H9 (cell line): ENCODE results near the gene CCM2. TPM values are rescaled to one million over a fixed set of nuclear protein-coding genes. Genes with fewer than 3 reads are reported as not detected.

ENCODE experiments used
- DNase-seq: peaks from one replicate; pipeline ENCODE4 v3.0.0-alpha.2; 2017
- H2AFZ ChIP-seq: one replicate; pipeline ENCODE4 v1.6.1; 2013; ENCODE audit warnings: mild to moderate bottlenecking, low read length, control low read depth, moderate library complexity
- H2AK5ac ChIP-seq: 2 replicates; pipeline ENCODE4 v1.6.1; 2013; ENCODE audit warnings: low read length, control low read depth, mixed read lengths; ENCODE audit not compliant: insufficient read length
- H2BK120ac ChIP-seq: one replicate; pipeline ENCODE4 v1.6.1; 2013; ENCODE audit warnings: low read depth, mild to moderate bottlenecking, low read length, control low read depth, inconsistent platforms; ENCODE audit not compliant: poor library complexity, severe bottlenecking
- H2BK12ac ChIP-seq: 2 replicates; pipeline ENCODE4 v1.6.1; 2013; ENCODE audit warnings: low read length, control low read depth, mixed read lengths, low read depth; ENCODE audit not compliant: insufficient read length
- H2BK15ac ChIP-seq: 2 replicates; pipeline ENCODE4 v1.6.1; 2013; ENCODE audit warnings: low read depth, low read length, control low read depth
- H2BK20ac ChIP-seq: one replicate; pipeline ENCODE4 v1.6.1; 2013; ENCODE audit warnings: low read depth, mild to moderate bottlenecking, low read length, control low read depth, inconsistent platforms; ENCODE audit not compliant: poor library complexity, severe bottlenecking
- H2BK5ac ChIP-seq: 2 replicates; pipeline ENCODE4 v1.6.1; 2013; ENCODE audit warnings: low read length, control low read depth, mixed read lengths; ENCODE audit not compliant: insufficient read length
- H3K14ac ChIP-seq: 2 replicates; pipeline ENCODE4 v1.6.1; 2013; ENCODE audit warnings: low read length, control low read depth; ENCODE audit not compliant: insufficient read depth
- H3K18ac ChIP-seq: 2 replicates; pipeline ENCODE4 v1.6.1; 2013; ENCODE audit warnings: low read depth, mild to moderate bottlenecking, mixed read lengths, low read length, control low read depth; ENCODE audit not compliant: insufficient read length
- H3K23ac ChIP-seq: 2 replicates; pipeline ENCODE4 v1.6.1; 2013; ENCODE audit warnings: low read length, control low read depth, mixed read lengths, low read depth; ENCODE audit not compliant: insufficient read length
- H3K23me2 ChIP-seq: 2 replicates; pipeline ENCODE4 v1.6.1; 2013; ENCODE audit warnings: low read depth, mild to moderate bottlenecking, mixed read lengths, low read length, control low read depth; ENCODE audit not compliant: insufficient read length, poor library complexity, severe bottlenecking
- H3K27ac ChIP-seq: 2 replicates; pipeline ENCODE4 v1.5.1; 2013; ENCODE audit warnings: low read length, control low read depth, mixed read lengths, low read depth; ENCODE audit not compliant: insufficient read length
- H3K27me3 ChIP-seq: 2 replicates; pipeline ENCODE4 v1.6.1; 2013; ENCODE audit warnings: low read length, control low read depth, inconsistent platforms; ENCODE audit not compliant: insufficient read depth
- H3K4ac ChIP-seq: 2 replicates; pipeline ENCODE4 v1.6.1; 2013; ENCODE audit warnings: low read depth, mild to moderate bottlenecking, control low read depth, inconsistent platforms, low read length, moderate library complexity
- H3K4me1 ChIP-seq: 2 replicates; pipeline ENCODE4 v1.6.1; 2013; ENCODE audit warnings: low read length, control low read depth, inconsistent platforms; ENCODE audit not compliant: insufficient read depth
- H3K4me2 ChIP-seq: 2 replicates; pipeline ENCODE4 v1.6.1; 2013; ENCODE audit warnings: low read length, control low read depth, mixed read lengths; ENCODE audit not compliant: insufficient read length, insufficient read depth
- H3K56ac ChIP-seq: 2 replicates; pipeline ENCODE4 v1.6.1; 2013; ENCODE audit warnings: low read depth, mild to moderate bottlenecking, mixed read lengths, low read length, control low read depth; ENCODE audit not compliant: insufficient read length
- H3K79me1 ChIP-seq: 2 replicates; pipeline ENCODE4 v1.6.1; 2013; ENCODE audit warnings: low read depth, mild to moderate bottlenecking, moderate library complexity, low read length, control low read depth, inconsistent platforms; ENCODE audit not compliant: insufficient read depth, poor library complexity, severe bottlenecking
- H3K79me2 ChIP-seq: 2 replicates; pipeline ENCODE4 v1.6.1; 2013; ENCODE audit warnings: low read length, control low read depth, inconsistent platforms; ENCODE audit not compliant: insufficient read depth
- H3K9ac ChIP-seq: 2 replicates; pipeline ENCODE4 v1.6.1; 2013; ENCODE audit warnings: low read length, control low read depth, mixed read lengths; ENCODE audit not compliant: insufficient read length; ENCODE audit errors: extremely low read depth
- H3K9me3 ChIP-seq: one replicate; pipeline ENCODE4 v1.6.1; 2013; ENCODE audit warnings: low read depth, low read length, inconsistent platforms; ENCODE audit not compliant: control insufficient read depth
- H3T11ph ChIP-seq: one replicate; pipeline ENCODE4 v1.6.1; 2013; ENCODE audit warnings: mild to moderate bottlenecking, low read length, control low read depth, inconsistent platforms
- H4K20me1 ChIP-seq: one replicate; pipeline ENCODE4 v1.6.1; 2013; ENCODE audit not compliant: control insufficient read depth, insufficient read length, insufficient read depth
- H4K5ac ChIP-seq: 2 replicates; pipeline ENCODE4 v1.6.1; 2013; ENCODE audit warnings: low read depth, mild to moderate bottlenecking, mixed read lengths, low read length, control low read depth; ENCODE audit not compliant: insufficient read length
- H4K8ac ChIP-seq: replicated peaks from 2 replicates; pipeline ENCODE4 v1.6.1; 2013; ENCODE audit warnings: low read length, control low read depth, mixed read lengths, low read depth; ENCODE audit not compliant: insufficient read length
- H4K91ac ChIP-seq: 2 replicates; pipeline ENCODE4 v1.6.1; 2013; ENCODE audit warnings: low read depth, mild to moderate bottlenecking, moderate library complexity, mixed read lengths, low read length, control low read depth; ENCODE audit not compliant: insufficient read length
- H3K27ac Mint-ChIP-seq, 3 experiments: 2 replicates in 2 of 3; 3 replicates in 1 of 3; pipeline ENCODE4 v1.8.0; 2020 to 2021; ENCODE audit warnings: mixed read lengths in 3 of 3, mild to moderate bottlenecking in 1 of 3, moderate library complexity in 1 of 3
- H3K27me3 Mint-ChIP-seq: 2 replicates; pipeline ENCODE4 v1.8.0; 2021; ENCODE audit warnings: low read depth, mild to moderate bottlenecking, moderate library complexity, mixed read lengths
- H3K36me3 Mint-ChIP-seq, 3 experiments: 2 replicates in 2 of 3; 3 replicates in 1 of 3; pipeline ENCODE4 v1.8.0; 2020 to 2021; ENCODE audit warnings: low read depth in 3 of 3, mixed read lengths in 3 of 3; ENCODE audit not compliant: insufficient read depth in 1 of 3
- H3K4me1 Mint-ChIP-seq, 2 experiments: 2 replicates each; pipeline ENCODE4 v1.8.0; 2020; ENCODE audit warnings: mixed read lengths in 2 of 2
- H3K4me3 Mint-ChIP-seq, 2 experiments: 2 replicates in 1 of 2; 3 replicates in 1 of 2; pipeline ENCODE4 v1.8.0; 2020 to 2021; ENCODE audit warnings: mild to moderate bottlenecking in 2 of 2, mixed read lengths in 2 of 2, moderate library complexity in 1 of 2
- H3K9me3 Mint-ChIP-seq, 2 experiments: 2 replicates in 1 of 2; 3 replicates in 1 of 2; pipeline ENCODE4 v1.8.0; 2020; ENCODE audit warnings: mild to moderate bottlenecking in 2 of 2, mixed read lengths in 2 of 2, moderate library complexity in 1 of 2
- CTCF ChIP-seq: fragments of 200-600 bp; sonication (generic); conservative IDR thresholded peaks from 3 replicates; pipeline ENCODE4 v1.8.0; 2021; ENCODE audit warnings: antibody characterized with exemption, mild to moderate bottlenecking
- WGBS: extraction: QIAGEN DNeasy Blood & Tissue Kit; methylation state at CpG from one replicate; pipeline ENCODE4 v1.1.7; 2013; ENCODE audit warnings: missing lambda C conversion rate, low lambda C conversion rate, mixed read lengths; ENCODE audit not compliant: insufficient read length; ENCODE audit errors: extremely low coverage; 5-methylcytosine and 5-hydroxymethylcytosine counted together
- total RNA-seq: library from RNA; stranded (reverse); gene quantifications from 2 replicates; pipeline ENCODE4 v1.2.1, GENCODE V29; 2021

The CCM2 gene
- total RNA-seq, 1 experiment from 2014 or later, result 30.4 TPM

- Mint-ChIP-seq H3K4me3 (no peak overlapping the region), H3K27ac (peak overlapping the region in 1 of 3 experiments; percentile 53; a peak in 1 of 7 replicates), H3K27me3 (no peaks in the 10 kb centered on the region), H3K9me3 (no peaks in the 10 kb centered on the region; a peak in 2 of 5 replicates), H3K36me3 (peaks cover 6 to 58% (median 29%) of the 10 kb centered on the region in 3 experiments; a peak in 6 of 7 replicates), H3K4me1 (peaks cover 0 to 7% of the 10 kb centered on the region in 2 experiments; a peak in 1 of 4 replicates)
- no peak for TF ChIP-seq CTCF
- no peak overlapping the region for H3K14ac ChIP-seq
- H2BK120ac ChIP-seq, result no peak overlapping the region
- H4K8ac ChIP-seq, result no peak overlapping the region
- no peaks in the 10 kb centered on the region for H3K27me3 ChIP-seq
- WGBS, result no CpG with 5 or more reads among the region's 15 CpGs
- H3K79me2 ChIP-seq, result no peaks in the 10 kb centered on the region
- H3K23me2 ChIP-seq, result no peaks in the 10 kb centered on the region
- H3K18ac ChIP-seq, result no peak overlapping the region
- H3K56ac ChIP-seq, result no peak overlapping the region
- H4K20me1 ChIP-seq, result no peaks in the 10 kb centered on the region
- H3K4me2 ChIP-seq, result no peak overlapping the region
- no peak overlapping the region for H2BK15ac ChIP-seq
- no peak overlapping the region for H4K91ac ChIP-seq
- H2BK20ac ChIP-seq, result no peak overlapping the region
- H2BK12ac ChIP-seq, result no peak overlapping the region
- no peak overlapping the region for H3K9ac ChIP-seq
- no peaks in the 10 kb centered on the region for H3K79me1 ChIP-seq
- H3T11ph ChIP-seq, result no peak overlapping the region
- no peaks in the 10 kb centered on the region for H3K4me1 ChIP-seq
- H4K5ac ChIP-seq, result no peak overlapping the region
- H3K23ac ChIP-seq, result no peak overlapping the region
- H3K4ac ChIP-seq, result no peak overlapping the region
- no peak overlapping the region for H2AFZ ChIP-seq
- H2AK5ac ChIP-seq, result no peak overlapping the region
- no peak overlapping the region for H3K27ac ChIP-seq
- H2BK5ac ChIP-seq, result no peak overlapping the region
- no peaks in the 10 kb centered on the region for H3K9me3 ChIP-seq
- DNase-seq, result no peak
Measured at GRCh38 chr7:45073786-45074527, 74.0 kb downstream of the CCM2 start.
